Measurements from ENCODE around the gene MTIF2. TPM values are rescaled to one million over a fixed set of nuclear protein-coding genes. Genes with fewer than 3 reads are reported as not detected.

MTIF2 gene, protein sequence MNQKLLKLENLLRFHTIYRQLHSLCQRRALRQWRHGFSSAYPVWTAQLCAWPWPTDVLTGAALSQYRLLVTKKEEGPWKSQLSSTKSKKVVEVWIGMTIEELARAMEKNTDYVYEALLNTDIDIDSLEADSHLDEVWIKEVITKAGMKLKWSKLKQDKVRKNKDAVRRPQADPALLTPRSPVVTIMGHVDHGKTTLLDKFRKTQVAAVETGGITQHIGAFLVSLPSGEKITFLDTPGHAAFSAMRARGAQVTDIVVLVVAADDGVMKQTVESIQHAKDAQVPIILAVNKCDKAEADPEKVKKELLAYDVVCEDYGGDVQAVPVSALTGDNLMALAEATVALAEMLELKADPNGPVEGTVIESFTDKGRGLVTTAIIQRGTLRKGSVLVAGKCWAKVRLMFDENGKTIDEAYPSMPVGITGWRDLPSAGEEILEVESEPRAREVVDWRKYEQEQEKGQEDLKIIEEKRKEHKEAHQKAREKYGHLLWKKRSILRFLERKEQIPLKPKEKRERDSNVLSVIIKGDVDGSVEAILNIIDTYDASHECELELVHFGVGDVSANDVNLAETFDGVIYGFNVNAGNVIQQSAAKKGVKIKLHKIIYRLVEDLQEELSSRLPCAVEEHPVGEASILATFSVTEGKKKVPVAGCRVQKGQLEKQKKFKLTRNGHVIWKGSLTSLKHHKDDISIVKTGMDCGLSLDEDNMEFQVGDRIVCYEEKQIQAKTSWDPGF
- total RNA-seq (2022; extraction: Qiagen RNA extraction; ENCODE audit: low read depth), result 38.1 to 46.5 TPM (median 41.3 TPM) in 5 replicates

DNA sequence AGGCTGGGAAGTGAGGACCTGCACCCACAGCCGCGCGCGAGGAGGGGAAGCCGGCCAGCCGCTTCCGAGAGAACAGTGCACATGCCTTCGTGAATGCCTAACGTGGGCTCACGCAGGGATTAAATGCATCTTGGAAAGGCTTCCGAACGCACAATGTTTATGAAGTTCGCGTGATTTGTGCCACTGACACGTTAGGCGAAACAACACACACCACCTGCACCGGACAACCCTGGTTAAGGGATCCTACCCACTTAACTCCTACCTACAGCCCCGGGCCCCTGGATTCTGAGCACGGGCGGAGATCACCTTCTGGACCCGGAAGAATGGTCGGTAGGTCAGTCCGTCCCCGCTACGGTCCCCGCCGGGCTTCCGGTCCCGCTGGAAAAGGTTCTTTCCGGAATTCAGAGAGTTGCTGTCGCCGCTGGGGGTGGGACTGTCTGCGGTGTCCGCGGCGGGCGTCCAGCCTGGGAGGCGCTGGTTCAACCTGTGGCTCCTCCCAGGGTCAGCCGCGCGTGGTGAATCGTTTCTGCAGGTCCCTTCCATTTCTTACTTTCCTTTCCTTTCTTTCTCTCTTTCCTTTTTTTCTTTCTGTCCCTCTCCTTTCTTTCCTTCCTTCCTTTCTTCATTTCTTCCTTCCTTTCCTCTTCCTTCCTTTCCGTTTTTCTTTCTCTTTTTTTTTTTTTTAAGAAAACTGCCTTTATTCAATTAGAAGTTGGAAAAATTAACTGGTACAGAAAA lies at the start of gene MTIF2:
TSS of gene MTIF2 (minus strand) at position 325 of the 738 bp plus-strand sequence. CDS start 5,373 bp downstream, outside the sequence.

DNA sequence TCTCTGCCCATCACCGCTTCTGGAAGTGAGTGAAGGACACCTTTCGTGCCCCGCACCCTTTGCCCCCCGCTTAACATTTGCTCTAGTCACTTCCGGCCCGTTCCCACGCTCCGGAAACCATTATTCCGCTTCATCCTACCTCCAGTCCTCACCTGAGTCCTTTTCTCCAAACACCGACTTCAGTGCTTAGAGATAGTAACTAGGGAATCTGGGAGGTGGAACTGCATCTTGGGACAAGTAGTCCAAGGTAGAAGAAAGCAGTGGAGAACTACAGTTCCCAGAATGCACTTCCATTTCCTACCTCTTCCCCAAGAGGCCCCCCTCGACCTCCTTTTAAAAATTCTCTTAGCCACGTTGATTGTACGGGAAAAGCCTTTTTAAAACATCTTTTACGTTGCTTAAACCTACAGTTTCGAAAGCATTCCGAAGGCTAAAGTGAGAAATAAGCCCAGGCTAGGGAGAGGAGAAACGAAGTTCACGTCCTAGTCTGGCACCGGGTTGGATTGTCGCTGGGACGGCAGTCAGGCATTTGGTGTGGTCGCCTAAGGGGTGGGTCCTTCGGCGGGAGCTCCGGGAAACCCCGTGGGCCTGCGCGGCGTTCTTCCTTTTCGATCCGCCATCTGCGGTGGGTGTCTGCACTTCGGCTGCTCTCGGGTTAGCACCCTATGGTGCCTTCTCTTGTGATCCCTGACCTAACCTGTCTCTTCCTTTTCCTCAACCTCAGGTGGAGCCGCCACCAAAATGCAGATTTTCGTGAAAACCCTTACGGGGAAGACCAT lies 36.8 kb downstream of the MTIF2 start, which contains the start of the genes CLHC1 and RPS27A:
TSS of gene CLHC1 (minus strand) at position 210 of the 779 bp plus-strand sequence. CDS start 9,882 bp downstream, outside the sequence.
TSS of gene RPS27A (plus strand) at position 605 of the 779 bp plus-strand sequence. CDS start at position 742, 137 bp downstream.

Other genes with a start within 250 kb of the MTIF2 start
- gene RTN4, start 218.8 kb downstream of the MTIF2 start, total RNA-seq (2022; extraction: Qiagen RNA extraction; ENCODE audit: low read depth), result 411 to 527 TPM (median 509 TPM) in 5 replicates
- 1.5 to 2.7 TPM (median 1.9 TPM) in 5 replicates for gene CLHC1, start 36.9 kb downstream of the MTIF2 start, total RNA-seq (2022; extraction: Qiagen RNA extraction; ENCODE audit: low read depth)
- 2,546 to 3,421 TPM (median 2,856 TPM) in 5 replicates for gene RPS27A, start 36.5 kb downstream of the MTIF2 start, total RNA-seq (2022; extraction: Qiagen RNA extraction; ENCODE audit: low read depth)
- 17.6 to 27.6 TPM (median 24.1 TPM) in 5 replicates for gene CCDC88A, start 150.6 kb upstream of the MTIF2 start, total RNA-seq (2022; extraction: Qiagen RNA extraction; ENCODE audit: low read depth)